Measurements from ENCODE around the gene SKOR1.

The SKOR1 gene

DNA sequence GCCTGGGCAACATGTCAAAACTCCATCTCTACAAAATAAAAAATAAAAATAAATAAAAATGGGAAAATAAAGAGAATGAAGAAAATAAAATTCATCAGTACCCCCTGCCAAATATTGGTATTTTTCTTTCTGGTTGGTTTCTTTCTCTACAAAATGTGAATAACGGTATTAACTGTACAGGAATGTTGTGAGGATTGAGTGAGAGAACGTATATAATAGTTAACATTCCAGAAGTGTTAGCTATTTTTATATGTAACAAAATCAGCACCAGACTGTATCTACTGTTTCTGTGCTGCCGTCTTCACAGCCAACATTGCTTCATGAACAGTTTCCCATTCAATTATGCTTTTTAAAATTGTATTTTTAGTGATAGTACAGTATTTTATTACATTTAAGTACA lies 40.0 kb downstream of the SKOR1 start:
- H3K27me3 ChIP-seq (ENCODE audit: insufficient read depth, low read length): no peaks in the 10 kb centered on the region

DNA sequence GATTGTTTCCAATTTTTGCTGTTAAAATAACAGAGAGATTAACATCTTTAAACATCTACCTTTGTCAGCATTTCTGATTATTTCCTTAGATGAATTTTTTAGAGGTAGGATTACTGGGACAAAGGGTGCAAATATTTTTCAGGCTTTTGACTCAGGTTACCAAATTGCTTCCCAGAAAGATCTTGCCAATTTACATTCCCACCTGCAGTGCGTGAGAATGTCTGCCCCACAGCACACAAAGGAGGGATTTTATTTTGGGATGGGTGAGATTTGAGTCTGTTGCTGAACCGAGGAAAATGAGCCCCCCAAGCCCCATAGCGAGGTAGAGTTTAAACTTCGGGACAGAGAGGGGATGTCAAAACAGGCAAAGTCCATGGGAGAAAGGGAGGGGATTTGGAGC lies 40.5 kb downstream of the SKOR1 start:
- Histone ChIP-seq H3K27me3 (ENCODE audit: insufficient read depth, low read length) (no peaks in the 10 kb centered on the region), H3K4me3 (ENCODE audit: low read length) (no peak overlapping the region), H2AFZ (ENCODE audit: low read depth, low read length) (no peak overlapping the region), H3K36me3 (ENCODE audit: insufficient read depth, low read length) (no peaks in the 10 kb centered on the region), H3K4me1 (ENCODE audit: insufficient read depth, low read length) (peaks cover 4% of the 10 kb centered on the region), H3K9me3 (ENCODE audit: low read length) (peaks cover 6% of the 10 kb centered on the region)

More for the DNA sequence above, 40.0 kb downstream of the SKOR1 start:
- H3K4me3 ChIP-seq (ENCODE audit: low read length): no peak overlapping the region
- H3K4me1 ChIP-seq (ENCODE audit: insufficient read depth, low read length): peaks cover 4% of the 10 kb centered on the region
- H3K9me3 ChIP-seq (ENCODE audit: low read length): peaks cover 6% of the 10 kb centered on the region
- H2AFZ ChIP-seq (ENCODE audit: low read depth, low read length): no peak overlapping the region
- H3K36me3 ChIP-seq (ENCODE audit: insufficient read depth, low read length): no peaks in the 10 kb centered on the region

DNA sequence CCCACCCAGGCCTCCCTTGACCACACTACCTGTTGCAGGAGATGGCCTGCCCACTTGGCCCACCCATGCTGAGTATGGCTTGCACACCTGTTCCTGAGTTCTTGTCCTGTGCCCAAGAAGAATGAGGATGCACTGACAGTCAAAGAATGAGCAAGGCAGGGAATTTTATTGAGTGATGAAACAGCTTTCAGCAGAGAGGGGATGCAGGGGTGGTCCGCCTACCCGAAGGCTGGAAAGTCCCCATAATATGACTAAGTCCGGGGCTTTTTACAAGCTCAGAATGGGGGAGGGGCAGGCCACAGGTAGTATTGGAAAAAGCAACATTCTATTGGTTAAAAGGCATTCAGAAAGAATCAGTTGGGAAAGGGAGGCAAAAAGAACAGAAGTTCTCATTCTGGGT lies 44.4 kb downstream of the SKOR1 start:
- no peak overlapping the region for H2AFZ ChIP-seq (ENCODE audit: low read depth, low read length)
- H3K9me3 ChIP-seq (ENCODE audit: low read length): peaks cover 9% of the 10 kb centered on the region
- no peak overlapping the region for H3K4me3 ChIP-seq (ENCODE audit: low read length)
- H3K27me3 ChIP-seq (ENCODE audit: insufficient read depth, low read length): no peaks in the 10 kb centered on the region
- H3K4me1 ChIP-seq (ENCODE audit: insufficient read depth, low read length): peaks cover 4% of the 10 kb centered on the region
- no peaks in the 10 kb centered on the region for H3K36me3 ChIP-seq (ENCODE audit: insufficient read depth, low read length)

DNA sequence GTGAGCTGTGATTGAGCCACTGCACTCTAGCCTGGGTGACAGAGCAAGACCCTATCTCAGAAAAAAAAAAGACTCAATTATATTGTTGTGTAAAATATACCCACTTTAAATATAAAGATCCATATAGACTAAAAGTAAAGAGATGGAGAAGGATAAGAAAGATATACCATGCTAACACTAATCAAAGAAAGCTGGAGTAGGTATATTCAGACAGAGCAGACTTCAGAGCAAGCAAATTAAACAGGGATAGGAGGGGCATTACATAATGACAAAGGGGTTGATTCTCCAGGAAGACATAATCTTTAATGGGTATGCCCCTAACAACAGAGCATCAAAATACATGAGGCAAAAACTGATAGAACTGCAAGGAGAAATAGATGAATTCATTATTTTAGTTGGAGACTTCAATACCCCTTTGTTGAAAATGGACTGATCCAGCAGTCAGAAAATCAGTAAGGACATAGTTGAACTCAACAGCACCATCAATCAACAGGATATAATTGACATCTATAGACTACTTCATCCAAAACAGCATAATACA lies 45.6 kb downstream of the SKOR1 start:
- peaks cover under 1% of the 10 kb centered on the region for H3K4me1 ChIP-seq (ENCODE audit: insufficient read depth, low read length)
- H3K9me3 ChIP-seq (ENCODE audit: low read length): peaks cover 9% of the 10 kb centered on the region
- no peak overlapping the region for H3K4me3 ChIP-seq (ENCODE audit: low read length)
- no peaks in the 10 kb centered on the region for H3K36me3 ChIP-seq (ENCODE audit: insufficient read depth, low read length)
- H3K27me3 ChIP-seq (ENCODE audit: insufficient read depth, low read length): no peaks in the 10 kb centered on the region
- H2AFZ ChIP-seq (ENCODE audit: low read depth, low read length): no peak overlapping the region

DNA sequence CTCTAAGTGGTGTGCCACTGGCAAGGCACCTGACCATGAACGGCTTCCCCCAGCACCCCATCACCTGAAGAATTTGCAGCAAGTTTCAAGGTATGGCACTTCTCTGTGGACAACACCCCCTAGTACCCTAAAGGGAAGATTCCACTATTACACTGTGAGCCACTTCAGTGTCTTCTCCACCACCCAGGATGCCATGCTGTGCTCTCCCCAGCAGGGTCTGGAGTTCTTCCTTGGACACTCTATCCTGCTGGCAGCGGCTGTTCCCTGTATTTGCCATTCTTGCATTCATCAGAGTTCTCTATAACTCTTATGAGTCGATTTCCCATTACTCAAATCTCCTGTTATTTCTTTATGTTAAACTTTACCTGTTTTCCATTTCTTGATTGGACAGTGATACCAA lies 48.5 kb downstream of the SKOR1 start:
- peaks cover 9% of the 10 kb centered on the region for H3K9me3 ChIP-seq (ENCODE audit: low read length)
- no peaks in the 10 kb centered on the region for H3K4me1 ChIP-seq (ENCODE audit: insufficient read depth, low read length)
- no peak overlapping the region for H2AFZ ChIP-seq (ENCODE audit: low read depth, low read length)
- no peaks in the 10 kb centered on the region for H3K27me3 ChIP-seq (ENCODE audit: insufficient read depth, low read length)
- H3K4me3 ChIP-seq (ENCODE audit: low read length): no peak overlapping the region
- no peaks in the 10 kb centered on the region for H3K36me3 ChIP-seq (ENCODE audit: insufficient read depth, low read length)

DNA sequence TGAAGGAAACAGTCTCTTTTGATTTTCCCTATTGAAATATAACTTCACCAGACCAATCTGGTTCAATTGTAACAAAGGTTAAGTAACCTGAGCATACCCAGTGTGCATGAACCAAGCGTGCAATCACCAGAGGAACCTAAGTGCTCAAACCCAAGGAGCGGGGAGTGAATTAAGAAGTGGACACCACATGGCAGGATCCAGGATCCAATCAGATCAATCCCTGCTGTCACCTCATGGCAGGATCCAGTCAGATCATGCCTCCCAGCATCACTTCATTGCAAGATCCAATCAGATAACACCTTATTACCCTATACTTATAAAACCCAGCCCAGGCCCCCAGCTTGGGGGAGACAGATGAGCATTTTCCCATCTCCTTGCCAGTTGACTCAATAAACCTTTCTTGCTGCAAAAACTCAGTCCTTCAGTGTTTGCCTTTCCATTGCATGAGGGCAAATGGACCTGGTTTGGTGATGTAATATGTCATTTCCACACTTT lies 53.5 kb downstream of the SKOR1 start:
- H2AFZ ChIP-seq (ENCODE audit: low read depth, low read length): no peak overlapping the region
- H3K27me3 ChIP-seq (ENCODE audit: insufficient read depth, low read length): no peaks in the 10 kb centered on the region
- H3K4me1 ChIP-seq (ENCODE audit: insufficient read depth, low read length): no peaks in the 10 kb centered on the region
- H3K36me3 ChIP-seq (ENCODE audit: insufficient read depth, low read length): no peaks in the 10 kb centered on the region
- H3K9me3 ChIP-seq (ENCODE audit: low read length): peaks cover under 1% of the 10 kb centered on the region
- no peak overlapping the region for H3K4me3 ChIP-seq (ENCODE audit: low read length)

DNA sequence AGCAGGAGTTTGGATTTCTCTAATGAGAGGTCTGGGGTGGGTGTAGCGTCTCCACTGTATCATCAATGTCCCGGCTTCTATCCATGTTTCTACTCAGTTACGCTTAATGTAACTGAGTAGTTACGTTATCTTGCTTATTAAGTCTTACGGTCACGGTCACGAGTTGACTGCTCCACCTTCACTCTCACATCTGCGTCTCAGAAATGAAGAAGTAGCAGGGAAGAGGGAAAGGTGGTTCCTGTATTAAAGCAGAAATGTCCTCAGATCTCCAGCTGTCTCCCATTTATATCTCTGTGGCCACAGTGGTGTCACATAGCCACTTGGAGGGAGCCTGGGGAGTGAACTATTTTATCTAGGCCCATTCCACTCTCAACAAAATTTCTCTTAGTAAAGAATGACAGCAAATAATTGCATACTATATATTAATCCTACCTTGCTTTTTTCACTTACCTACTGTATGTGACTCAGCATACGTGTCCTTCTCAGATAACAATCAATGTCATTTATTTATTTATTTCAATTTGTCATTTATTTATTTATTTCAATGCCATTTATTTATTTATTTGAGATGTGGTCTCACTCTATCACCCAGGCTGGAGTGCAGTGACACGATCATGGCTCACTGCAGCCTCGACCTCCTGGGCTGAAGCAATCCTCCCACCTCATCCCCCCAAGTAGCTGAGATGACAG lies 54.3 kb downstream of the SKOR1 start:
- Histone ChIP-seq H3K36me3 (ENCODE audit: insufficient read depth, low read length) (no peaks in the 10 kb centered on the region), H2AFZ (ENCODE audit: low read depth, low read length) (no peak overlapping the region), H3K9me3 (ENCODE audit: low read length) (no peaks in the 10 kb centered on the region), H3K27me3 (ENCODE audit: insufficient read depth, low read length) (no peaks in the 10 kb centered on the region), H3K4me1 (ENCODE audit: insufficient read depth, low read length) (peaks cover 6% of the 10 kb centered on the region), H3K4me3 (ENCODE audit: low read length) (no peak overlapping the region)

DNA sequence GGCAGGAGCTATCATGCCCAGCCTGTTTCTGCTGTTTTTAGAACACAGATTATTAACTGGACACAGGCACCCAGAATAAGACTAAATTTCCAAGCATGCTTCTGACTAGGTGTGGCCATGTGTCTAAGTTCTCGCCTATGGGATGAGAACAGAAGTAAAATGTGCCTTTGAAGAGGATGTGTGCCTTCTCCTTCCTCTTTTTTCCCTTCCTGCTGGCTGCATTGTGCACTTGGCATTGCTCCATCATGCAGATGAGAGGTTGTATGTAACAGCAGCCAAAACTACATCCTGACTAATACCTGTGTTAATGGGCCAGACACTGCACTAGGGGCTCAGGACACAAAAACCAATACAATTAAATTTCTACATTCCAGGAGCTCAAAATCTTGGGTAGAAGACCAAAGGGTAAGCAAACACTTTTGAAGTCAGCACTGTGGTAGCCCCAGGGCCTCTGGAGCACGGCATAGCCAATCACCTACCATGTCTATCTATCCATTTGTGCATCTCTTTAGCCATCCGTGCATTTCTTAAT lies 55.4 kb downstream of the SKOR1 start:
- Histone ChIP-seq H3K27me3 (ENCODE audit: insufficient read depth, low read length) (no peaks in the 10 kb centered on the region), H2AFZ (ENCODE audit: low read depth, low read length) (no peak overlapping the region), H3K9me3 (ENCODE audit: low read length) (no peaks in the 10 kb centered on the region), H3K4me3 (ENCODE audit: low read length) (no peak overlapping the region), H3K36me3 (ENCODE audit: insufficient read depth, low read length) (no peaks in the 10 kb centered on the region), H3K4me1 (ENCODE audit: insufficient read depth, low read length) (peaks cover 9% of the 10 kb centered on the region)

DNA sequence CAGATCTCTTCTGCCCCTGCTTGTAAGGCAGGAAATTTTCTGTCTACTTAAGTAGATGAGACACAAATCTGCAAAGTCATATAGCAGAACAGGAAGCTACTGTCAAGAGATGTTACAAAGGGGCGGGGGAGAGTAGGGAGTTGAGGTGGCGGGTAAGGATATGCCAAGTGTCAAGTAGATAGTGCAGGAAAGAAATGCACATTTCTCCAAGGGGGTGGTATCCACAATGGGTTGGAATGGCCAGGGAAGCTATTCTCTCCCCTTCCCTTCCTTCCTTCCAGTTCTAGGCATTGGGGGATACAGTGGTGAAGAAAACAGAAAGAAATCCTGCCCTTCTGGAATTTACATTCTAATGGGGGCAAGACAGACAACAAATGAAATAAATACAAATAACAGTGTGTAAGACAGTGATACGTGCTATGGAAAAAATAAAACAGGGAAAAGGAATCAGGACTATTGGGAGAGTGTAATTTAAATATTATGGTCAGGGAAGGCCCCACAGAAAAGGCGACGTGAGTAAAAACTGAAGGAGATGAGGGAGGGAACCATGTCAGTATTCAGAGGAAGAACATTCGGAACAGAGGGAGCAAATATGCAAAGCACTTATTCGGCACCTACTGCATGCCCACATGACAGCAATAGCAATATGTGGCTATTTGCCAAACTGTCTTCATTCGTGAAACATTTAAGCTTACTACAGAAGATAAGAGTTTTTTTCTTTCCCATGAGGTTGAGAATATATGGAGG lies 57.4 kb downstream of the SKOR1 start:
- Histone ChIP-seq H3K4me1 (ENCODE audit: insufficient read depth, low read length) (peaks cover 9% of the 10 kb centered on the region), H3K27me3 (ENCODE audit: insufficient read depth, low read length) (no peaks in the 10 kb centered on the region), H2AFZ (ENCODE audit: low read depth, low read length) (no peak overlapping the region), H3K9me3 (ENCODE audit: low read length) (no peaks in the 10 kb centered on the region), H3K4me3 (ENCODE audit: low read length) (no peak overlapping the region), H3K36me3 (ENCODE audit: insufficient read depth, low read length) (no peaks in the 10 kb centered on the region)

DNA sequence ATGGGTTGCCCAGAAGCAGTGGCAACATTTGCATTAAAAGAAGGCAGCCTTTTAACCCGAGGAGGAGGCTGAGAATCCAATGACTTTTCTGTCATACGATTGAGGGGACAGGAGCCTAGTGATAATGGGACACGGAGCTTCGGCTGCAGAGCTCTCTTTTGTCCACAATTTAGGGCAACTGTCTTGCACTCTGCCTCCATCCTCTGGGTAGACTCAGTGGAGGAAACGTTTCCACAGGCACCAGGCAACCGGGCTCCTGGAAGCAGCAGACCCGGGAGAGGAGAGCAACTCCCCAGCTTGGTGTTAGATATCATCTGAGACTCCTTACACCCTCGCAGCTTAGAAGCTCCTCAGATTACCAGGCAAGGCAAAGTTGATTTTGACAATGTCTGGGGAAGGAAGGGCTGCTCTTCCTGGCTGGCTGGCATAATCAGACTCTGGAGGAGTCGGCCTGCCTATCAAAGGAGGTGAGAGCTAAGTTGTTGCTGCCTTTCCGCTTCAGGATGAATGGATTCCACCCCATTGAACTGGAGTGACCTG lies 58.0 kb downstream of the SKOR1 start:
- H3K4me1 ChIP-seq (ENCODE audit: insufficient read depth, low read length): peaks cover 9% of the 10 kb centered on the region
- H2AFZ ChIP-seq (ENCODE audit: low read depth, low read length): no peak overlapping the region
- no peaks in the 10 kb centered on the region for H3K9me3 ChIP-seq (ENCODE audit: low read length)
- H3K27me3 ChIP-seq (ENCODE audit: insufficient read depth, low read length): no peaks in the 10 kb centered on the region
- no peak overlapping the region for H3K4me3 ChIP-seq (ENCODE audit: low read length)
- no peaks in the 10 kb centered on the region for H3K36me3 ChIP-seq (ENCODE audit: insufficient read depth, low read length)

DNA sequence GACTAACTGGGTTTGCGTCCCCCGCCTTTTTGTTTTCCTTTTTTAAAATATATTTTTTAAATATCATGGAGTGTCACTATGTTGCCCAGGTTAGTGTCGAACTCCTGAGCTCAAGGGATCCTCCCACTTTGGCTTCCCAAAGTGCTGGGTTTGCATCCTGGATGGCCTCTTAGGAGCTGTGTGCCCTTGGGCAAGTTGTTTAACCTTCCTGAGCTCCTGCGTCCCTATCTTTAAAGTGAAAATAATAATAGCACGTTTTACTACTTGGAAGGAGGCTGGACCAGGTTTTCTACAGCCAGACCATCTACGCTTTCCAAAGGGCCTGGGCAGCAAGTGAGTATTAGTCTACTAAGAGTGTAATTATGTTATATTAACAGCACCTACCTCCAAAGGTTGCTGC lies 58.7 kb downstream of the SKOR1 start:
- peak overlapping the region; percentile 40 for H3K4me3 ChIP-seq (ENCODE audit: low read length)
- no peaks in the 10 kb centered on the region for H3K36me3 ChIP-seq (ENCODE audit: insufficient read depth, low read length)
- H2AFZ ChIP-seq (ENCODE audit: low read depth, low read length): peak overlapping the region; percentile 91
- peaks cover 9% of the 10 kb centered on the region for H3K4me1 ChIP-seq (ENCODE audit: insufficient read depth, low read length)
- no peaks in the 10 kb centered on the region for H3K9me3 ChIP-seq (ENCODE audit: low read length)
- H3K27me3 ChIP-seq (ENCODE audit: insufficient read depth, low read length): no peaks in the 10 kb centered on the region
